Stimulated activated CD8-positive, alpha-beta memory T cell treated with anti-CD3 and anti-CD28 coated beads, Interleukin-4, amount 100 ng/mL, for 48 hours (primary cell): ENCODE measurements around the gene OR7G1.
"Not testable (repeated sequence)": the region's sequence is repeated elsewhere in the genome, so short reads cannot be mapped to it uniquely, and the experiment has no call there.

ENCODE experiments used
- DNase-seq: peaks from one replicate; pipeline ENCODE4 v3.0.0-alpha.2; 2020

Gene OR7G1

GRCh38 chr19:9076901-9077300, 38.7 kb downstream of the OR7G1 start:
- no peak for DNase-seq

DNA sequence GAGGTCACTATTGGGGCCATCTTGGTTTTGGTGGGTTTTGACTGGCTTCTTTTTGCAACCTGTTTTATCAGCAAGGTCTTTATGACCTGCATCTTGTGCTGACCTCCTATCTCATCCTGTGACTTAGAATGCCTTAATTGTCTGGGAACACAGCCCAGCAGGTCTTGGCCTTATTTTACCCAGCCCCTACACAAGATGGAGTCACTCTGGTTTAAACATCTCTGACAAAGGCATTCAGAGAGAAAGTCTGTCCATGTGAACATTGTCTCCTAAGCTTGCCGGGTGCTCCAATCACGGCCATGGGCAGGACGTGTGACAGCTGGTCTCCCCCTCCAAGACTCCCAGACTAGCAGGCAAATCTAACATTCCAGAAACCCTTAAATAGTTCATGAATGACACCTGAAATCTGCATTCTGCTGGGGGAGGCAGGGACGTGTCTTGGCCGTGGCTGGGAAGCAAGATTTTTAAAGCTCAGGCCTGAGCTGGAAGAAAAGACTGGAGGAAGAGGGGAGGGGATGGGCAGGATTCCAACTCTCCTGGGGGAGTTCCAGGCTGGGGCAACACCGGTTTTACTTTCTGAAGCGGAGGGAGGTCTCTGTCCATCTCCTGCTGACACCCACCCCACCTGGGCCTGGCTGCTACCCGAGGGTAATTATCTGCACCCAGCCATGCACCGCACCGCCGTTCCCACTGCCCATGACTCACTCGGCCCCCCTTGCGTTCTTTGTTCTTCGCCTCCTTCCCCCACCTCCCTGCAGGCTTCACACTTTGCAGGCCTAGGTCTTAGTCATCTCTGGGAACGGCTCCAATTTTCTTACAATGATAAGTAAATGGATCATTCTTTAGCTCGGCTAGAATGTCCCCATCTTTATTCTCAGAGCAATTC, 40.3 kb downstream of the OR7G1 start:
- peak; percentile 23 for DNase-seq

DNA sequence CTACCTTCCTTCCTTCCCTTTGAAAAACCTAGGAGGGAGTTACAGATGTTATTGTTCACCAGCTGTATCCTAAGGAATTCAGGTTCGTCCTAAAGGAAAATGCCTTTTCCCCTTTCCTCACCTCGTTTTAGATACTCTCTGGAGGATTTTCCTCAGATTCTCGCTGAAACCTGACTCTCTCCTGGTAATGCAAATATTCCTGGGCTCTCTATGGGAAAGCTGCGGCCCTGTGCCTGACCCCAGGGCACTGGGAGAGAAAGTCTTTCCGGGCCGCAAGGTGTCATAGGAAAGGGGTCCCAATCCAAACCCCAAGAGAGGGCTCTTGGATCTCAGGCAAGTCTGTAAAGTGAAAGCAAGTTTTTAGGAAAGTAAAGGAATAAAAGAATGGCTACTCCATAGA, 41.8 kb downstream of the OR7G1 start:
- no peak for DNase-seq

- not testable (repeated sequence) for DNase-seq
Measured at GRCh38 chr19:9071720-9072119, 43.8 kb downstream of the OR7G1 start.

- no peak for DNase-seq
Measured at GRCh38 chr19:9070066-9070465, 45.5 kb downstream of the OR7G1 start.

DNA sequence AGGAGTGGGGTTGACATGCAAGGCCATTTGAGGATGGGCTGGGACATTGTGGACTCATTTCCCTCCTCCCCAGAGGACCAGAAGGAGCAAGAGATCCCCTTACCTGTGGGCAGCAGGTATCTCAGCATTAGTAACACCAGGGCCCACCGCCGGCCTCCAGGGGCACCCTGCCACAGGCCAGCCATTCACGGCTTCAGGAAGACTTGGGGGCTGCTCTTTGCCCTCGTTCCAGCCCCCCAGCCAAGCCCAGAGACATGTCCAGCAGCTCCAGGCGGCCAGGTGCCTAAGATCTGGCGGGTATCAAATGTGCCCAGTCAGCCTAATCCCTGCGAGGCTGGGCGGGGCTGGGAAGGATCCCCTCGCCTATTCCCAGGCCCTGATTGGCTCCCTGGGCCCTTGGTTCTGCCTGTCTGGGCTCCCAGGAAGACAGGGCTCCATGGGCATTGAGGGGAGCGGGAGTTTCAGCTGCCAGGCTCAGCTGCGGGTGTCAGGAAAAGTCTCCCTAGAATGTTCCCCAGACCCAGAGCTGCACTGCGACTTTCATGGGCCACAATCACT, 50.0 kb downstream of the OR7G1 start:
- DNase-seq, result no peak
